Neural cell (in vitro differentiated cells): Measurements from ENCODE around the gene BANP. TPM values are rescaled to one million over a fixed set of nuclear protein-coding genes. Genes with fewer than 3 reads are reported as not detected.
"Not testable (repeated sequence)": the region's sequence is repeated elsewhere in the genome, so short reads cannot be mapped to it uniquely, and the experiment has no call there.

Experiments used
- H2AFZ ChIP-seq: fragments of 200-600, 300-800 bp; sonication (generic), shearing (Covaris generic); 2 replicates; pipeline ENCODE4 v1.6.0; 2014; ENCODE audit warnings: low read depth, mild to moderate bottlenecking, antibody characterized with exemption, low read length, moderate library complexity
- H3F3A ChIP-seq: fragments of 200-600 bp; shearing (Covaris generic); 2 replicates; pipeline ENCODE4 v1.6.1; 2016; ENCODE audit warnings: mild to moderate bottlenecking, moderate library complexity, mixed read lengths, antibody characterized with exemption, low read length; ENCODE audit not compliant: insufficient read depth, poor library complexity, severe bottlenecking
- H3K27ac ChIP-seq: fragments of 200-600, 300-800 bp; sonication (generic), shearing (Covaris generic); 2 replicates; pipeline ENCODE4 v1.5.1; 2014; ENCODE audit warnings: mild to moderate bottlenecking, low read length, moderate library complexity
- H3K27me3 ChIP-seq: fragments of 300-800, 200-600 bp; sonication (generic), shearing (Covaris generic); 2 replicates; pipeline ENCODE4 v1.6.0; 2014; ENCODE audit warnings: mild to moderate bottlenecking, low read depth, low read length, moderate library complexity; ENCODE audit not compliant: insufficient read depth
- H3K36me3 ChIP-seq: fragments of 300-800, 200-600 bp; sonication (generic), shearing (Covaris generic); 2 replicates; pipeline ENCODE4 v1.5.1; 2014; ENCODE audit warnings: mild to moderate bottlenecking, antibody characterized with exemption, low read length, moderate library complexity; ENCODE audit not compliant: insufficient read depth
- H3K4me2 ChIP-seq: fragments of 300-800, 200-600 bp; sonication (generic), shearing (Covaris generic); 2 replicates; pipeline ENCODE4 v1.6.0; 2014; ENCODE audit warnings: mild to moderate bottlenecking, low read length
- H3K4me3 ChIP-seq: fragments of 300-800, 200-600 bp; sonication (generic), shearing (Covaris generic); 2 replicates; pipeline ENCODE4 v1.5.1; 2014; ENCODE audit warnings: mild to moderate bottlenecking, low read length, moderate library complexity
- H3K79me2 ChIP-seq: fragments of 200-600 bp; shearing (Covaris generic); replicated peaks from 2 replicates; pipeline ENCODE4 v1.6.0; 2014; ENCODE audit warnings: mild to moderate bottlenecking, low read length, moderate library complexity; ENCODE audit not compliant: insufficient read depth
- H3K9ac ChIP-seq: fragments of 300-800, 200-600 bp; sonication (generic), shearing (Covaris generic); 2 replicates; pipeline ENCODE4 v1.6.1; 2016; ENCODE audit warnings: mild to moderate bottlenecking, low read length, mixed read lengths
- H3K9me2 ChIP-seq: fragments of 200-600 bp; shearing (Covaris generic); 2 replicates; pipeline ENCODE4 v1.6.1; 2016; ENCODE audit warnings: mild to moderate bottlenecking, low read length, mixed read lengths; ENCODE audit not compliant: insufficient read depth
- H3K9me3 ChIP-seq: fragments of 200-600, 300-800 bp; sonication (generic), shearing (Covaris generic); 2 replicates; pipeline ENCODE4 v1.6.1; 2016; ENCODE audit warnings: mild to moderate bottlenecking, mixed run types, low read length, moderate library complexity, mixed read lengths
- H4K20me1 ChIP-seq: fragments of 200-600 bp; shearing (Covaris generic); 2 replicates; pipeline ENCODE4 v1.6.1; 2016; ENCODE audit warnings: mild to moderate bottlenecking, mixed run types; ENCODE audit not compliant: insufficient read depth
- CTCF ChIP-seq: fragments of 450-650 bp; IDR thresholded peaks from 2 replicates; pipeline ENCODE4 v1.5.1; 2014; ENCODE audit warnings: antibody characterized with exemption, mild to moderate bottlenecking, moderate library complexity; ENCODE audit not compliant: poor library complexity, severe bottlenecking
- EP300 ChIP-seq: fragments of 450-650 bp; conservative IDR thresholded peaks from 2 replicates; pipeline ENCODE4 v1.6.1; 2014; ENCODE audit warnings: antibody characterized with exemption, mild to moderate bottlenecking, moderate library complexity; ENCODE audit not compliant: poor library complexity, severe bottlenecking
- EZH2 ChIP-seq: fragments of 200-600, 300-800 bp; shearing (Covaris generic), sonication (generic); IDR thresholded peaks from 2 replicates; pipeline ENCODE4 v1.6.1; 2014; ENCODE audit warnings: antibody characterized with exemption, low read length, borderline replicate concordance, mild to moderate bottlenecking; ENCODE audit not compliant: insufficient read depth, poor library complexity, severe bottlenecking
- MXI1 ChIP-seq: fragments of 450-650 bp; conservative IDR thresholded peaks from 2 replicates; pipeline ENCODE4 v1.6.1; 2014; ENCODE audit warnings: antibody characterized with exemption, mild to moderate bottlenecking; ENCODE audit not compliant: poor library complexity, severe bottlenecking
- POLR2AphosphoS5 ChIP-seq: IDR thresholded peaks from 2 replicates; pipeline ENCODE4 v1.6.1; 2012
- RAD21 ChIP-seq: fragments of 450-650 bp; conservative IDR thresholded peaks from 2 replicates; pipeline ENCODE4 v1.6.1; 2014; ENCODE audit warnings: antibody characterized with exemption, mild to moderate bottlenecking, moderate library complexity
- SMC3 ChIP-seq: fragments of 450-650 bp; conservative IDR thresholded peaks from 2 replicates; pipeline ENCODE4 v1.6.1; 2014; ENCODE audit warnings: antibody characterized with exemption, mild to moderate bottlenecking, moderate library complexity; ENCODE audit not compliant: poor library complexity
- TAF1 ChIP-seq: IDR thresholded peaks from 2 replicates; pipeline ENCODE4 v1.6.1; 2012; ENCODE audit warnings: low read depth
- polyA plus RNA-seq: library from polyadenylated mRNA; depleted of rRNA; stranded (reverse); fragments of >200 nt; gene quantifications from 2 replicates; pipeline ENCODE4 v1.2.3, GENCODE V29; 2014
- TF ChIP-seq, protein P1 (sequence below): IDR thresholded peaks from 2 replicates; pipeline ENCODE4 v1.6.1; 2012; ENCODE audit warnings: borderline replicate concordance

BANP gene
- polyA plus RNA-seq, 1 donor from 2014 or later = 20.6 TPM

- no peak overlapping the region for H3K9ac ChIP-seq
- H3K36me3 ChIP-seq = no peaks in the 10 kb centered on the region
- no peaks in the 10 kb centered on the region for H4K20me1 ChIP-seq
- no peaks in the 10 kb centered on the region for H3K9me2 ChIP-seq
- no peak for TF ChIP-seq MXI1
- TF ChIP-seq EP300 = no peak
- TF ChIP-seq TAF1 = no peak
- TF ChIP-seq, protein P1, sequence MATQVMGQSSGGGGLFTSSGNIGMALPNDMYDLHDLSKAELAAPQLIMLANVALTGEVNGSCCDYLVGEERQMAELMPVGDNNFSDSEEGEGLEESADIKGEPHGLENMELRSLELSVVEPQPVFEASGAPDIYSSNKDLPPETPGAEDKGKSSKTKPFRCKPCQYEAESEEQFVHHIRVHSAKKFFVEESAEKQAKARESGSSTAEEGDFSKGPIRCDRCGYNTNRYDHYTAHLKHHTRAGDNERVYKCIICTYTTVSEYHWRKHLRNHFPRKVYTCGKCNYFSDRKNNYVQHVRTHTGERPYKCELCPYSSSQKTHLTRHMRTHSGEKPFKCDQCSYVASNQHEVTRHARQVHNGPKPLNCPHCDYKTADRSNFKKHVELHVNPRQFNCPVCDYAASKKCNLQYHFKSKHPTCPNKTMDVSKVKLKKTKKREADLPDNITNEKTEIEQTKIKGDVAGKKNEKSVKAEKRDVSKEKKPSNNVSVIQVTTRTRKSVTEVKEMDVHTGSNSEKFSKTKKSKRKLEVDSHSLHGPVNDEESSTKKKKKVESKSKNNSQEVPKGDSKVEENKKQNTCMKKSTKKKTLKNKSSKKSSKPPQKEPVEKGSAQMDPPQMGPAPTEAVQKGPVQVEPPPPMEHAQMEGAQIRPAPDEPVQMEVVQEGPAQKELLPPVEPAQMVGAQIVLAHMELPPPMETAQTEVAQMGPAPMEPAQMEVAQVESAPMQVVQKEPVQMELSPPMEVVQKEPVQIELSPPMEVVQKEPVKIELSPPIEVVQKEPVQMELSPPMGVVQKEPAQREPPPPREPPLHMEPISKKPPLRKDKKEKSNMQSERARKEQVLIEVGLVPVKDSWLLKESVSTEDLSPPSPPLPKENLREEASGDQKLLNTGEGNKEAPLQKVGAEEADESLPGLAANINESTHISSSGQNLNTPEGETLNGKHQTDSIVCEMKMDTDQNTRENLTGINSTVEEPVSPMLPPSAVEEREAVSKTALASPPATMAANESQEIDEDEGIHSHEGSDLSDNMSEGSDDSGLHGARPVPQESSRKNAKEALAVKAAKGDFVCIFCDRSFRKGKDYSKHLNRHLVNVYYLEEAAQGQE = no peak
- no peak for TF ChIP-seq CTCF
- TF ChIP-seq POLR2AphosphoS5 = no peak
- TF ChIP-seq SMC3 = no peak
- TF ChIP-seq RAD21 = no peak
- no peak for TF ChIP-seq EZH2
- H3K9me3 ChIP-seq = no peaks in the 10 kb centered on the region
- H3K4me2 ChIP-seq = no peak overlapping the region
- H3K79me2 ChIP-seq = no peaks in the 10 kb centered on the region
- no peaks in the 10 kb centered on the region for H3K27me3 ChIP-seq
- no peaks in the 10 kb centered on the region for H3F3A ChIP-seq
- no peak overlapping the region for H2AFZ ChIP-seq
- no peak overlapping the region for H3K4me3 ChIP-seq
- no peak overlapping the region for H3K27ac ChIP-seq
Measured at GRCh38 chr16:87979352-87979751, 28.1 kb downstream of the BANP start.

- not testable (repeated sequence) for H3K4me3 ChIP-seq, H2AFZ ChIP-seq, H3K27me3 ChIP-seq, H3K4me2 ChIP-seq, H3K36me3 ChIP-seq, H3K9ac ChIP-seq, H3K79me2 ChIP-seq, H4K20me1 ChIP-seq, H3K9me2 ChIP-seq, H3K9me3 ChIP-seq, H3F3A ChIP-seq, H3K27ac ChIP-seq
Measured at GRCh38 chr16:87979911-87980630, 28.8 kb downstream of the BANP start.

- not testable (repeated sequence) for H3K9me3 ChIP-seq, H4K20me1 ChIP-seq, H3K4me3 ChIP-seq, H2AFZ ChIP-seq, H3K9ac ChIP-seq, H3K79me2 ChIP-seq, H3K36me3 ChIP-seq, H3K27me3 ChIP-seq, H3K27ac ChIP-seq, H3F3A ChIP-seq, H3K4me2 ChIP-seq, H3K9me2 ChIP-seq
Measured at GRCh38 chr16:87981376-87981775, 30.1 kb downstream of the BANP start.
